ENCODE measurements around the gene CLSTN2. TPM values are rescaled to one million over a fixed set of nuclear protein-coding genes. Genes with fewer than 3 reads are reported as not detected.

Gene CLSTN2
- total RNA-seq, 1 experiment from 2014 or later: 0.02 TPM

GRCh38 chr3:140050396-140050795 lies 115.4 kb downstream of the CLSTN2 start:
- H4K20me1 ChIP-seq (ENCODE audit: insufficient read depth): no peaks in the 10 kb centered on the region
- RAD21 ChIA-PET (ENCODE audit: low non-redundant PET in 1 of 2, low total read pairs in 2 of 2, uncharacterized antibody in 2 of 2, unreplicated experiment in 2 of 2): no interaction called here
- H2AFZ ChIP-seq (ENCODE audit: low read depth, low read length, poor library complexity, severe bottlenecking): no peak overlapping the region
- H3K36me3 ChIP-seq (ENCODE audit: control insufficient read depth in 1 of 2, insufficient read depth in 2 of 2, low read length in 2 of 2): no peaks in the 10 kb centered on the region
- CTCF ChIA-PET: no interaction called here
- no peak overlapping the region for H3K9ac ChIP-seq (ENCODE audit: low read length)
- no TSS peak for BruUV-seq (replicated peaks)
- ATAC-seq (no peak), DNase-seq (ENCODE audit: low read depth, low spot score) (no peak)
- intact Hi-C loops (cut with micrococcal nuclease): loop anchor here (5.0 to 10.0 kb wide), 3 partner anchors 113 to 626 kb away; partner anchors contain the start of gene CLSTN2
- peaks cover 41% of the 10 kb centered on the region for H3K27me3 ChIP-seq (ENCODE audit: insufficient read depth, low read length)
- H3K9me2 ChIP-seq (ENCODE audit: insufficient read depth): no peaks in the 10 kb centered on the region
- H3K27ac ChIP-seq (ENCODE audit: low read depth, low read length): no peak overlapping the region
- H3K4me1 ChIP-seq (ENCODE audit: control insufficient read depth in 1 of 2, insufficient read depth in 2 of 2, low read length in 2 of 2): no peaks in the 10 kb centered on the region
- H3K79me2 ChIP-seq (ENCODE audit: insufficient read depth, low read length): no peaks in the 10 kb centered on the region
- H3K4me2 ChIP-seq (ENCODE audit: low read length): no peak overlapping the region
- POLR2A ChIA-PET: no interaction called here
- no peaks in the 10 kb centered on the region for H3K9me3 ChIP-seq (ENCODE audit: control insufficient read depth in 1 of 2, insufficient read depth in 1 of 2, low read depth in 1 of 2, low read length in 2 of 2)
- no peak overlapping the region for H3K4me3 ChIP-seq (replicated peaks in 1 of 2; ENCODE audit: low read depth in 1 of 2, low read length in 2 of 2)
- no peak for TF ChIP-seq CEBPB (IDR thresholded peaks at IDR 0.05; ENCODE audit: low read depth)
- no peak for TF ChIP-seq EZH2phosphoT487 (IDR thresholded peaks at IDR 0.05; ENCODE audit: borderline replicate concordance)
- TF ChIP-seq, protein P1, sequence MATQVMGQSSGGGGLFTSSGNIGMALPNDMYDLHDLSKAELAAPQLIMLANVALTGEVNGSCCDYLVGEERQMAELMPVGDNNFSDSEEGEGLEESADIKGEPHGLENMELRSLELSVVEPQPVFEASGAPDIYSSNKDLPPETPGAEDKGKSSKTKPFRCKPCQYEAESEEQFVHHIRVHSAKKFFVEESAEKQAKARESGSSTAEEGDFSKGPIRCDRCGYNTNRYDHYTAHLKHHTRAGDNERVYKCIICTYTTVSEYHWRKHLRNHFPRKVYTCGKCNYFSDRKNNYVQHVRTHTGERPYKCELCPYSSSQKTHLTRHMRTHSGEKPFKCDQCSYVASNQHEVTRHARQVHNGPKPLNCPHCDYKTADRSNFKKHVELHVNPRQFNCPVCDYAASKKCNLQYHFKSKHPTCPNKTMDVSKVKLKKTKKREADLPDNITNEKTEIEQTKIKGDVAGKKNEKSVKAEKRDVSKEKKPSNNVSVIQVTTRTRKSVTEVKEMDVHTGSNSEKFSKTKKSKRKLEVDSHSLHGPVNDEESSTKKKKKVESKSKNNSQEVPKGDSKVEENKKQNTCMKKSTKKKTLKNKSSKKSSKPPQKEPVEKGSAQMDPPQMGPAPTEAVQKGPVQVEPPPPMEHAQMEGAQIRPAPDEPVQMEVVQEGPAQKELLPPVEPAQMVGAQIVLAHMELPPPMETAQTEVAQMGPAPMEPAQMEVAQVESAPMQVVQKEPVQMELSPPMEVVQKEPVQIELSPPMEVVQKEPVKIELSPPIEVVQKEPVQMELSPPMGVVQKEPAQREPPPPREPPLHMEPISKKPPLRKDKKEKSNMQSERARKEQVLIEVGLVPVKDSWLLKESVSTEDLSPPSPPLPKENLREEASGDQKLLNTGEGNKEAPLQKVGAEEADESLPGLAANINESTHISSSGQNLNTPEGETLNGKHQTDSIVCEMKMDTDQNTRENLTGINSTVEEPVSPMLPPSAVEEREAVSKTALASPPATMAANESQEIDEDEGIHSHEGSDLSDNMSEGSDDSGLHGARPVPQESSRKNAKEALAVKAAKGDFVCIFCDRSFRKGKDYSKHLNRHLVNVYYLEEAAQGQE (IDR thresholded peaks at IDR 0.05; ENCODE audit: low read depth): no peak
- TF ChIP-seq POLR2A (IDR thresholded peaks at IDR 0.05; ENCODE audit: borderline replicate concordance, extremely low read depth, insufficient read depth, insufficient read length): no peak
- TF ChIP-seq YY1 (IDR thresholded peaks at IDR 0.05; ENCODE audit: extremely low read depth, insufficient replicate concordance, low read depth, low read length): no peak
- TF ChIP-seq ATF3 (IDR thresholded peaks at IDR 0.05): no peak
- no peak for TF ChIP-seq ZBTB33 (IDR thresholded peaks at IDR 0.05; ENCODE audit: extremely low read depth, insufficient replicate concordance, low read length)
- TF ChIP-seq SP1 (IDR thresholded peaks at IDR 0.05; ENCODE audit: low read depth): no peak
- TF ChIP-seq, protein P2, sequence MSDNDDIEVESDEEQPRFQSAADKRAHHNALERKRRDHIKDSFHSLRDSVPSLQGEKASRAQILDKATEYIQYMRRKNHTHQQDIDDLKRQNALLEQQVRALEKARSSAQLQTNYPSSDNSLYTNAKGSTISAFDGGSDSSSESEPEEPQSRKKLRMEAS (IDR thresholded peaks at IDR 0.05): no peak
- TF ChIP-seq TCF7L2 (IDR thresholded peaks at IDR 0.05; ENCODE audit: borderline replicate concordance, extremely low read depth, insufficient read depth, insufficient read length): no peak
- TF ChIP-seq POLR2AphosphoS5 (IDR thresholded peaks at IDR 0.05; ENCODE audit: low read depth, low read length): no peak
- TF ChIP-seq EZH2 (IDR thresholded peaks at IDR 0.05): no peak
- TF ChIP-seq SRF (IDR thresholded peaks at IDR 0.05; ENCODE audit: low read depth): no peak
- TF ChIP-seq RAD21 (IDR thresholded peaks at IDR 0.05; ENCODE audit: low read depth): no peak
- TF ChIP-seq, protein P3, sequence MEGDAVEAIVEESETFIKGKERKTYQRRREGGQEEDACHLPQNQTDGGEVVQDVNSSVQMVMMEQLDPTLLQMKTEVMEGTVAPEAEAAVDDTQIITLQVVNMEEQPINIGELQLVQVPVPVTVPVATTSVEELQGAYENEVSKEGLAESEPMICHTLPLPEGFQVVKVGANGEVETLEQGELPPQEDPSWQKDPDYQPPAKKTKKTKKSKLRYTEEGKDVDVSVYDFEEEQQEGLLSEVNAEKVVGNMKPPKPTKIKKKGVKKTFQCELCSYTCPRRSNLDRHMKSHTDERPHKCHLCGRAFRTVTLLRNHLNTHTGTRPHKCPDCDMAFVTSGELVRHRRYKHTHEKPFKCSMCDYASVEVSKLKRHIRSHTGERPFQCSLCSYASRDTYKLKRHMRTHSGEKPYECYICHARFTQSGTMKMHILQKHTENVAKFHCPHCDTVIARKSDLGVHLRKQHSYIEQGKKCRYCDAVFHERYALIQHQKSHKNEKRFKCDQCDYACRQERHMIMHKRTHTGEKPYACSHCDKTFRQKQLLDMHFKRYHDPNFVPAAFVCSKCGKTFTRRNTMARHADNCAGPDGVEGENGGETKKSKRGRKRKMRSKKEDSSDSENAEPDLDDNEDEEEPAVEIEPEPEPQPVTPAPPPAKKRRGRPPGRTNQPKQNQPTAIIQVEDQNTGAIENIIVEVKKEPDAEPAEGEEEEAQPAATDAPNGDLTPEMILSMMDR (IDR thresholded peaks at IDR 0.05 in 2 of 3, conservative IDR thresholded peaks at IDR 0.05 in 1 of 3; ENCODE audit: borderline replicate concordance in 1 of 3, insufficient read depth in 1 of 3, low read depth in 2 of 3, low read length in 2 of 3): no peak
- TF ChIP-seq SIN3A (IDR thresholded peaks at IDR 0.05; ENCODE audit: low read depth): no peak

All from HCT116 (cell line).